G401.6 (cell line): ENCODE results near the gene IL17RE.
"Not testable (repeated sequence)": the region's sequence is repeated elsewhere in the genome, so short reads cannot be mapped to it uniquely, and the experiment has no call there.

Experiments
- FAIRE-seq: peaks from 2 replicates; lab custom pipeline; 2012; peaks lifted over from hg19 to GRCh38; lab: Jason Lieb, UNC

Gene IL17RE, protein sequence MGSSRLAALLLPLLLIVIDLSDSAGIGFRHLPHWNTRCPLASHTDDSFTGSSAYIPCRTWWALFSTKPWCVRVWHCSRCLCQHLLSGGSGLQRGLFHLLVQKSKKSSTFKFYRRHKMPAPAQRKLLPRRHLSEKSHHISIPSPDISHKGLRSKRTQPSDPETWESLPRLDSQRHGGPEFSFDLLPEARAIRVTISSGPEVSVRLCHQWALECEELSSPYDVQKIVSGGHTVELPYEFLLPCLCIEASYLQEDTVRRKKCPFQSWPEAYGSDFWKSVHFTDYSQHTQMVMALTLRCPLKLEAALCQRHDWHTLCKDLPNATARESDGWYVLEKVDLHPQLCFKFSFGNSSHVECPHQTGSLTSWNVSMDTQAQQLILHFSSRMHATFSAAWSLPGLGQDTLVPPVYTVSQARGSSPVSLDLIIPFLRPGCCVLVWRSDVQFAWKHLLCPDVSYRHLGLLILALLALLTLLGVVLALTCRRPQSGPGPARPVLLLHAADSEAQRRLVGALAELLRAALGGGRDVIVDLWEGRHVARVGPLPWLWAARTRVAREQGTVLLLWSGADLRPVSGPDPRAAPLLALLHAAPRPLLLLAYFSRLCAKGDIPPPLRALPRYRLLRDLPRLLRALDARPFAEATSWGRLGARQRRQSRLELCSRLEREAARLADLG

DNA sequence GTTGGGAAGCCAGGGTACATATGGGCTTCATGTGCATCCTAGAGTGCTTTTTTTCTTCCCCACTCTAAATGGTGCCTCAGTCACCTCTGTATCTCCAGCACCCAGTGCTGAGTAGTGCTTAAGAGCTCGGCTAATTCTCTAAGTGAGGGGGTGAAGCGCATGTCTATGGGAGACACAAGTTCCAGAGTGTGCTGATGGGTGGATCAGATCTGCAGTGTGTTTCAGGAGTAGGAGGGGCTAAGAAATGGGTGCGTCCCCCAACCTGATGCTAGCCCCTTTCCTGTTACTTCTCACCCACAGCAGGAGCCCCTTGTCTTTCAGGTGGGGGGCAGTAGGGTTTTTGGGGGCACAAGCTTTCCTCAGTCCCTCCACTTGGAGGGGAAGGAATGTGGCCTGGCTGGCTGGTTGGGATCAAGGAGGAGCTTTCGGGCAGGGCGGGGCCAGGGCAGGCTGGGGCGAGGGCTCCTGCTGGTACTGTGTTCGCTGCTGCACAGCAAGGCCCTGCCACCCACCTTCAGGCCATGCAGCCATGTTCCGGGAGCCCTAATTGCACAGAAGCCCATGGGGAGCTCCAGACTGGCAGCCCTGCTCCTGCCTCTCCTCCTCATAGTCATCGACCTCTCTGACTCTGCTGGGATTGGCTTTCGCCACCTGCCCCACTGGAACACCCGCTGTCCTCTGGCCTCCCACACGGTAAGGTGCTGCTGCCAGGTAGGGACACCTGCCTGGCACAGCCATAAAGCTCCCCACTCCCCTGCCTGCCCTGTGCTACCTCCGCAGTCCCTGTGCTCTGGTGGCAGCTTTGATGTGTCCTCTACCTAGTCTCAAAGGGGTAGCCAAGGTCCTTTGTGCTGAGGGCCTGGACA lies at the start of gene IL17RE:
Gene IL17RE (plus strand): TSS at position 477 of the 866 bp plus-strand sequence. CDS start 85 bp downstream, at position 562.
- FAIRE-seq: no peak

DNA sequence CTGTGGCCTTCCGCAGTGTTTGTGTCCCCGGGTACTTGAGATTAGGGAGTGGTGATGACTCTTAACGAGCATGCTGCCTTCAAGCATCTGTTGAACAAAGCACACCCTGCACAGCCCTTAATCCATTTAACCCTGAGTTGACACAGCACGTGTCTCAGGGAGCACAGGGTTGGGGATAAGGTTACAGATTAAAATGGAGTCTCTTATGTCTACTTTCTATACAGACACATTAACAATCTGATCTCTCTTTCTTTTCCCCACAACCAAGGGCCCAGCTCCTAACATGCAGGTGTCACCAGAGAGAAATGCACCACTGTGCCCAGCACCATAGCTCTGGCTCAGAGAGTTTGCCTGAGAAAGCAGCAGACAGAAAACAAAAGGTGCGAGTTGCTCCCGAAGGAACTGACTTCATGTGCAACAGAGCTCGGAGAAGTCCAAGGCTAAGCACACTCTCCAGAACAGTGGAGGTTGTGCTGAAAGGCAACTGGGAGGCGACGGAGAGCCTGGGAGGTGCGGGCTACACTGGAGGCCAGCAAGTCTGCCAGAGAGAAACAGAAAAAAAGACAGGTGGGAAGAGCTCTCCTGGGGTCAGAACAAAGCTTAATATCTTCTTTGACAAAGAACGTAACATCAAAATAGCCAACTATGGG lies 48.2 kb upstream of the IL17RE start:
- not testable (repeated sequence) for FAIRE-seq

DNA sequence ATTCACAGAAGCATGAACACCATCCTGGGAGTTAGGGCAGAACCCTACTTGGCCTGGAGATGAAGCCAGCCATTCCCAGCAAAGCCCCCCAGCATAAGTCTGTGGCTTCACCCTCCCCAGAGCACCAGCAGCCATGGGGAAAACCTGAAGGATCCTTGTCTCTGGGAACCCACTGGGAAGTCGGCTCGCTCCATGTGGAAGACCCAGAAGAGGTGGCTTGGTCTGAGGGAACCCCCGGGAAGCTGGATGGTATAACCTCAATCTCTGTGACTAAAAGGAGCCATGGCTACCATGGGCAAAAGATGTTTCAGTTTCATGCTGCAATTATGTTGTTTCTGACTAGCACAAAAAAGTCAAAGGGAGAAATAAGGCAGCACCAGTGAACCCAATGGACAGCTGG lies 47.1 kb upstream of the IL17RE start:
- FAIRE-seq: no peak

DNA sequence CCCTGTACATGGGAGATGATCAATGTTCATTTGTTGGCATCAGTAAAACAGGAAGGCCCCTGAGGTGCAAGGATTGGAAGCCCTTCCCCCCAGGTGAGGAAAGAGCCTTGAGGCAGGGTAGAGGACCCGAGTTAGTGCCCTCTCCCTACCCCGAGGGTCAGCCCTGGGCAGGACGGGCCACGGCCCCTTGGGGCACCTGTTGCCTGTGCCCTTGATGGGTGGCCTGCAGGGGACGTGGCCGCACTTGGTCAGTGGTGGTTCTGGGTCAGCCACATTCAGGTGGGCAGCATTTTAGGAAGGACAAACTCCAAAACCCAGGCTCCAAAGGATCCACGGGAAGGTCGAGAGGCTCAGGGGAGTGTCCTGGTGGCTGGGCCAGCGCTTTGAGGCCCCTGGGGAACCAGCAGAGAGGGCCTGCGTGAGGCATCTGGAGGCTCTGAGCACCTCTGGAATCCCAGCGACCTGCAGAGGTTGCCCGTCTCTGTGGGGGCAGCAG lies 43.1 kb upstream of the IL17RE start:
- no peak for FAIRE-seq

DNA sequence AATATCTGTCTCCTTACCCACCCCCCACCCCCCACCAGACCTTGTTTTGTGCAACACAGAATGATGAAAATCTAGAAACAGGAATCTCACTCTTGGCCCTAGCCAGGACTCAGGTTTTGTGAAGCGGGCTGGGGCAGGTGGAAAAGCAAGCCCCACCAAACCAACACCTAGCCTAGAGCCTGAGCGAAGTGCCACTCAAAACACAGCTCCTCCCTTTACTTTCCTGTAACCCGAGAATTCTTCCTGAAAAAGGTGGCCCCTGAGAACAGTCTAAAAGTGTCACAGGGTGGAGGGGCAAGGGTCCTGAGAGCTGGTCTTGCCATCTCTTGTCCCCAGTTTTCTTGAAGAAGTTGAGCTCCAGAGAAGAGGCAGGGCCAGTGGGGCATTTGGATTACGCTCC lies 41.4 kb upstream of the IL17RE start:
- no peak for FAIRE-seq

DNA sequence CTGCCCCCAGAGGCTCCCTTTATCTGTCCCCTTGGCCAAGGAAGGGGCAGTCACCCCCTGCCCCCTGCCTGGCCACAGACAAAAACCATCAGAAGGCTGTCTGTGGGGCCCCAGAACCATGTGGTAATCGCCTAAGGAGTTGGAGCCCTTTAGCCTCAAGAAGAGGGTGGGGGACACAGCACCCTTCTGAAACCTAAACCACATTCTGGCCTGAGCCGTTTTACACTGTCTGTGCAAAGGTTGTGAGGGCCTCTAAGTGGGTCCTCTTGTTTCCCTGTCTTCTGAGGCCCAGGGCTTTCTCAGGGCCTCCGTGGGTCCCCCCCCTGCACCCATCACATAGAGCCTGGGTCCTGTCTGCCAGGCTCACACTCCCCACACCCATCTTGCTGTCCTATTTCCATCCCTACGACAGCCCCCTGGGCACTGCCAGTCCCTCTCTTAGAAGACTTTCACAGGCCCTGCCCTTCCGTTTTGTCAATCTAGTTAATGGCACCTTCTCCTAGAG lies 41.0 kb upstream of the IL17RE start:
- FAIRE-seq: no peak

DNA sequence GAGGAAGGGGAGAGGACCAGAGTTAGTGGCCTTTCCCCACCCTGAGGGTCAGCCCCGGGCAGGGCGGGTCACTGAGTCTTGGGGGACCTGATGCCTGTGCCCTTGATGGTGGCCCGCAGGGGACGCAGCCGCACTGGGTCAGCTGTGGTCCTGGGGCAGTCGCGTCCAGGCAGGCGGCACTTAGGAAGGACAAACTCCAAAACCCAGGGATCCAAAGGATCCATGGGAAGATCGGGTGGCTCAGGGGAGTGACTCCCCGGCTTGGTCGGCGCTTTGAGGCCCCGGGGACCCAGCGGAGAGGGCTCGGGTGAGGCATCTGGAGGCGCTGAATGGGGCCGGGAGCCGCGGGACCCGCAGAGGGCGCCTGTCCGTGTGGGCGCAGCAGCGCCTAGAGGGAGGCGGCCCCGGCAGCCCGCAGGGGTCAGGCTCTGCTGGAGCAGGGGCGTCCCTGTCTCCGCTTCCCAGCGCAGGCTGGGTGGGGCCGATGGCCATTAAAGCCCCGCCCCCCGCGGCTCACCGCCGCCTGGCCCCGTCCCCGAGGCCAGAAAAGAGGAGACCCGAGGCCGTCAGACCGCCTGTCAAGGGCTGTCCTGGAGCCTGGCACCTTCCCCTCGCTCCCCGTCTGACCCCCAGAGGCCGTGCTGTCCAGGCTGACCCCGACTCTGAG lies 40.1 kb upstream of the IL17RE start:
- FAIRE-seq: no peak

DNA sequence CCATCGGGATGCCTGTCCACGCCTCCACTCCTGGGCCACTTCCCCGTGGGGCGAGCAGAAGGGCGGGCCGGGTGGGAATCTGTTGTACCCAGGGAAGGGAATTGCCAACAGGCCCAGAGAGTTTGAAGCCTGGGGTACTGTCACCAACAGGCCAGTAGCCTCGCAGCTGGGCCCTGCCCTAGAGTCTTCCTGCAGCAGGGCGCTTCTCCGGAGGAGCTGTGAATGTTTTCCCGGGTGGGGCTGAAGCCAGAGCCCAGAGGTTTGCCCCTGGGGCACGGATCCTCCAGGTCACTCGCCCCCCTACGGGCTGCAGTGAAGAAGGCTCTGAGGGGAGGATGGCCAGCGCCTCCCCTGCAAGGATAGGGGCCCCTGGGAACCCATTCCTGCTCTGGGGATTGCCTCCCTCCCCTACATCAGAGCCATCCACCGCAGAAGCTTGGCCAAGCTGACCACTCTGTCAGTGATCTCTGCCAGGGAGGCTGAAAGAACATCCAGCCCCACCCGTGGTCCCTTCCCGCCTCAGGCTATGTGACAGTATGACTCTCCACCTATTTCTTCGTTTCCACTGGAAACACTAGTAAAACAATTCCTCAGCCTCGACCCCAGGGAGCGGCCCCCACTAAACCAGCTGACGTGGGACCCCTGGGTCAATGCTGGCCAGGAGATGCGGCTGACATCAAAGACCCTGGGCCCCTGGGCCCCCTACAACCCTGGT lies 39.4 kb upstream of the IL17RE start:
- FAIRE-seq: no peak

DNA sequence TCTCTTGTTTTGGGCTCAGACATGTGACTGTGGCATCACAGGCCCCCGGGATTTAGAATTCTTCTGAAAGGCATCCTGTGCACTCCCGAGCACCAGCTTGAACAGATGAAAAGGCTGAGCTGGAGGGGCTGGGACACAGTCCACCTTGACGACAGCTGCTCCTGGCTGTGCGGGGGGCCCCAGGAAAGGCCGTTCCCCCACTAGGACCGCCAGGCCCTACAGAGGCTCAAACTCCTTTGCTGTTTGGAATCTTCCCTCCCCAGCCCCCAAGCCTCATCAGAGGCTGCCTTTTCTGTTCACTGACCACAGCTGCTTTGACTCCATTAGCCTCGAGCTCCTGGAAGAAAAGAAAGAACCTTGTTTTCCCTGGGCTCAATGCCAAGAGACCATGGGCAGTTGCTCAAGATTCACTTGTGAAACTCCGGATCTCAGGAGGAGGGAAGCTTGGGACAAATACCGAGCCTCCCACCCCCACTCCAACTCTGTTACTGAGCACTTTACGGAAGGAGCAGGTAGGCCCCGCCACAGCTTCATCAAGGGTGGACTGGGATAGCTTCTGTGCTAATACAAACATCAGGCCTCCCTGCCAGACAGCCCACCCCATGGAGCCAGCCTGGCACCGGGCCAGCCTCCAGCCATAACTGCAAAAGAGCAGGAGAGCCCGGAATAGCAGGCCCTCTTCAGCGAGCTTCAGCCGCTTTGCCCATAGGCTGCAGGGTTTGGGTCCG lies 38.3 kb upstream of the IL17RE start:
- FAIRE-seq: no peak

DNA sequence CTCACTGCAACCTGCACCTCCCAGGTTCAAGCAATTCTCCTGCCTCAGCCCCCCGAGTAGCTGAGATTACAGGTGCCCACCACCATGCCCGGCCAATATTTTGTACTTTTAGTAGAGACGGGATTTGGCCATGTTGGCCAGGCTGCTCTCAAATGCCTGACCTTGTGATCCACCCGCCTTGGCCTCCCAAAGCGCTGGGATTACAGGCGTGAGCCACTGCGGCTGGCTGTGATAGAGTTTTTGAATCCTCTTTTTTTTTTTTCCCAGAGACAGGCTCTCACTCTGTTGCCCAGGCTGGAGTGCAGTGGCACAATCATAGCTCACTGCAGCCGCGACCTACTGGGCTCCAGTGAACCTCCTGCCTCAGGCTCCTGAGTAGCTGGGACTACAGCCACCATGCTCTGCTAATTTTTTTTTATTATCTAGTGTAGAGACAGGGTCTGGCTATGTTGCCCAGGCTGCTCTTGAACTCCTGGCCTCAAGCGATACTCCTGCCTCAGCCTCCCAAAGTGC lies 37.5 kb upstream of the IL17RE start:
- not testable (repeated sequence) for FAIRE-seq

DNA sequence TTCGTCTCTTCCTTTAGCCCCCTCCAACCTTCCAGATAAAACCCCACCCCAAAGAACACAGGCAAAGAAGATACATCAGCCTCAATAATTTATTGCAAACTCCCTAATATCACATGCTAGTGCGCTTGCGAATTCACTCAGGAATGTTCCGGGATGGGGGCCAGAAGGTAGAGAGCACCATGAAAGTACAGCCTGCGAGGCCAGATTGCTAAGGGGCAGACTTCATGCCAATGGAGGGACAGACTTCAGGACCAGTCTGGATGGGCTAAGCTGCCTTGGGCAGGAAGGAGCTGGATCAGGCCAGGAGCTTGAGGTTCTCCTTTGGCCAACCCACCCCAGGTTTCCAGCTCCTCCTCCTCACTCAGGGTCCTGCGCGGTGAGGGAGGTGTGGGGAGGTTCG lies 36.0 kb upstream of the IL17RE start:
- FAIRE-seq: no peak

DNA sequence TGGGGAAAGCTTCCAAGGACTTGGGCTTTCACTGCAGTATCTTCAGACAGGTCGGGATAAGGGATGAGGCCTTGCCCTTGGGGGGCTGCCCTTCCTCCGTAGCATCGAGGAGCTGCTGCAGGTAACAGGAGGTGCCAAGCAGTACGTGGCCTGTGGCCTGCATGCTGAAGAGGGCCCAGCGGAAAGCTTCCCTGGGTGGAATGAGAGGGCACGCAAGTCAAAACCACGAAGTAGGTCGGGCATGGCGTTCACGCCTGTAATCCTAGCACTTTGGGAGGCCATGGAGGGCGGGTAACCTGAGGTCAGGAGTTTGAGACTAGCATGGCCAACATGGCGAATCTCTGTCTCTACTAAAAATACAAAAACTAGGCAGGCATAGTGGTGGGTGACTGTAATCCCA lies 35.5 kb upstream of the IL17RE start:
- FAIRE-seq: no peak

DNA sequence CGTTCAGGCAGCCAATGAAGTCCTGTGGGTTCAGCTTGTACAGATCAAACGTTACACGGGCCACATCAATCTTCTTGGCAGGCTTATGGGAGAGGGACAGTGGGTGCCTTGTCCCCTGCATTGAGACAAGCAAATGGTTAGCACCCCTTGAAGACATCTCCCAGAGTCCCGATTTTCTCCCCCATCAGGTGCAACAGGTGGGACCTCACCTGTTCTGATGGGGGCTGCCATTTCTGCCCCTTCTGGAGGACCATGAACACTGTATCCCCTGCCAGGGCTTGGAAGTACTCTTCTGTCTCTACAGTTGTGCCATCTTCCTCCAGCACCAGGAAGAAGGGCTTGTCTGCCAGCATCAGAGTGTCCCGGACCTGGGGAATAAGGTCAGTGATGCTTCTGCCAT lies 32.7 kb upstream of the IL17RE start:
- no peak for FAIRE-seq

DNA sequence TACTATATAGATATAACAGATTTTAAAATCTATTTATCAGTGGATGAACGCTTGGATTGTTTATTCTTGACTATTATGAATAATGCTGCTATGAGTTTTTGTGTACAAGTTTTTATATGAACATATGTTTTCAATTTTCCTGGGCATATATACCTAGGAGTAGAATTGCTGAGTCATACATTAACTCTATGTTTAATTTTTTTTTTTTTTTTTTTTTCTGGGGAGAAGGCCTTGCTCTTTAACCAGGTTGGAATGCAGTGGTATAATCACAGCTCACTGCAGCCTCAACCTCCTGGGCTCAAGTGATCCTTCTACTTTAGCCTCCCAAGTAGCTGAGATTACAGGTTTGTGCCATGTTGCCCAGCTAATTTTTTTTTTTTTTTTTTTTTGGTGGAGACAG lies 31.7 kb upstream of the IL17RE start:
- no peak for FAIRE-seq

DNA sequence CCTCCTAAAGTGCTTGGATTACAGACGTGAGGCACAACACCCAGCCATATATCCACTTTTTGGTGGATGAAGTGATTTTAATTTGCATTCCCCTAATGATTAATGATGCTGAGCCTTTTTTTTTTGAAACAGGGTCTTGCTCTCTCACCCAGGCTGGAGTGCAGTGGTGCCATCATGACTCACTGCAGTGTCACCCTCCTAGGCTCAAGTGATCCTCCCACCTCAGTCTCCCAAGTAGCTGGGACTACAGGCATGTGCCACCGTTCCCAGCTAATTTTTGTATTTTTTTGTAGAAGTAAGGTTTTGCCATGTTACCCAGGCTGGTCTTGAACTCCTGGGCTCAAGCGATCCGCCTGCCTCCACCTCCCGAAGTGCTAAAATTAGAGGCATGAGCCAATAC lies 30.6 kb upstream of the IL17RE start:
- not testable (repeated sequence) for FAIRE-seq

DNA sequence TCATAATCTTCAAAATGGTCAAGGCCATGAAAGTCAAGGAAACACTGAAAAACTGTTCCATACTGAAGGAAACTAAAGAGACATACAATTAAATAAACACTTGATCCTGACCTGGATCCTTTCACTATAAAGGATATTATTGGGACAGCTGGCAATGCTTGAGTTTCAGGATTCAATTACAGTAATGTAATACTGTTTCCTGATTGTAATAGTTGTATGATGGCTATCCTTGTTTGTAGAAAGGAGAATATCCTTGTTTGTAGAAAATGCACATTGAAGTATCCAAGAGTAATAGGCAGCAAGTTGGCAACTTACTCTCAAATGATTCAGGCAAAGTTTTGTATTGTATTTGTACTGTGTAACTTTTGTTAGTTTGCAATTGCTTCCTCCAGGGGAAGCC lies 27.2 kb upstream of the IL17RE start:
- no peak for FAIRE-seq

DNA sequence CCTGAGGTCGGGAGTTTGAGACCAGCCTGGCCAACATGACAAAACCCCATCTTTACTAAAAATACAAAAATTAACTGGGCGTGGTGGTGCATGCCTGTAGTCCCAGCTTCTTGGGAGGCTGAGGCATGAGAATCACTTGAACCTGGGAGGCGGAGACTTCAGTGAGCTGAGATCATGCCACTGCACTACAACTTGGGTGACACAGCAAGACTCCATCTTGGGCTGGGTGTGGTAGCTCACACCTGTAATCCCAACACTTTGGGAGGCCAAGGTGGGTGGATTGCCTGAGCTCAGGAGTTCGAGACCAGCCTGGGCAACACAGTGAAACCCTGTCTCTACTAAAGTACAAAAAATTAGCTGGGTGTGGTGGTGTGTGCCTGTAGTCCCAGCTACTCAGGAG lies 26.4 kb upstream of the IL17RE start:
- FAIRE-seq: not testable (repeated sequence)

DNA sequence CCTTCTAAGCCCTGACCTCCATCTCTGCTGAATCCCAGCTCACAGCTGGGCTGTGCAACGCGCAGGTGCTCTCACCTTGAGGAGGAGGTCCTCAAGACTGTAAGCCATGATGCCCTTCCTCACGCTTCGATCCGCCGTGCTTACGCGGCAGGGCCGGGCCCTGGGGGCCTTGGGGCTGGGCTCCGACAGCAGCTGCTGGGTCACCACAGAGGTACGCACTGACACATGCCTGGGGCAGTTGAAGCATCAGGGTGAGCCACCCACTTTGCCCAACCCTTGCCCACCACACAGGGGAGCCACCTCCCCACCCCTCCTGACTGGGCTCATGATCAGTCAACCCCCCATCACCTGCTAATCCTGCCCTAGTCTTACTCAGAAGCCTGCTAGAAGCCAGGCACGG lies 25.7 kb upstream of the IL17RE start:
- FAIRE-seq: no peak

DNA sequence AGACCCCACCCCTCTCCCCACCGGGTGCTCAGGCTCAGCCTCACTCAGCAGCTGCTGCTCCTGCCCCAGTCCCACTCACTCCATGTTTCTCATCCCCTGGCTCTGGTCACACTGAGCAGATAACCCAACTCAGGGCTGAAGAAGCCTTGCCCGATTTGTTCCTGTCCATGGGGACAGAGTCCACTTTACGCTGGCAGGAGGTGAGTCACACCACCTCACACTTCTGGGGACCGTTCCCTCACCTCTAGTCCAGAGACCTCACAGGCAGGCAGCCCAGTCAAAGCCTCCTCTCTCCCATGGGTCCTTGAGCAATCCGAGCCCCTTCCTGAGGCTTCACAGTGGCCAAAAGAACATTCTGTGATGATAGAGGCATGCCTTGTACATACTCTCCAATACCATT lies 23.9 kb upstream of the IL17RE start:
- FAIRE-seq: no peak
